ENCODE results near the gene HNRNPH1. TPM values are rescaled to one million over a fixed set of nuclear protein-coding genes. Genes with fewer than 3 reads are reported as not detected.
A peak's percentile ranks its signal among the peaks of the same experiment; 100 is the strongest.

The HNRNPH1 gene
- total and polyA plus RNA-seq, 2 experiments from 2014 or later, result 410 to 715 TPM

GRCh38 chr5:179621551-179622214, 1.8 kb downstream of the HNRNPH1 start (continued):
- TF ChIP-seq CTCF (conservative IDR thresholded peaks at IDR 0.05; ENCODE audit: low read depth in 2 of 2) (no peak), ZNF114 (CRISPR knock-in tag; IDR thresholded peaks at IDR 0.05) (no peak), POLR2AphosphoS5 (IDR thresholded peaks at IDR 0.05; ENCODE audit: low read depth) (no peak; the same call in 1 of the 2 replicates), ETS1 (IDR thresholded peaks at IDR 0.05) (no peak)

- H3K27me3 ChIP-seq (ENCODE audit: insufficient read depth), result no peaks in the 10 kb centered on the region
- H4K20me1 ChIP-seq (replicated peaks; ENCODE audit: insufficient read depth), result peaks cover 64% of the 10 kb centered on the region
- TF ChIP-seq ZNF462 (CRISPR knock-in tag; IDR thresholded peaks at IDR 0.05), result no peak
- TF ChIP-seq REST (IDR thresholded peaks at IDR 0.05; ENCODE audit: unreplicated experiment), result no peak
- no peak for TF ChIP-seq POLR2AphosphoS5 (IDR thresholded peaks at IDR 0.05; ENCODE audit: low read depth)
- TF ChIP-seq STAT1 (IDR thresholded peaks at IDR 0.05; ENCODE audit: unreplicated experiment), result no peak
- no peak for TF ChIP-seq NANOG (IDR thresholded peaks at IDR 0.05; ENCODE audit: borderline replicate concordance)
- no peak for TF ChIP-seq ZNF114 (CRISPR knock-in tag; IDR thresholded peaks at IDR 0.05)
- TF ChIP-seq JUNB (IDR thresholded peaks at IDR 0.05; ENCODE audit: unreplicated experiment), result no peak
- no peak for TF ChIP-seq CREB1 (CRISPR knock-in tag; IDR thresholded peaks at IDR 0.05; ENCODE audit: low read depth)
- no peak for TF ChIP-seq EZH2phosphoT487 (IDR thresholded peaks at IDR 0.05; ENCODE audit: unreplicated experiment)
Observed at GRCh38 chr5:179620703-179621350, 2.6 kb downstream of the HNRNPH1 start.

More at GRCh38 chr5:179620703-179621350, 2.6 kb downstream of the HNRNPH1 start:
- 0 out of 2 replicates have a peak overlapping the region, but pooled peaks have one; percentile 92 for H3K27ac Mint-ChIP-seq
- H3K9me3 Mint-ChIP-seq, result no peaks in the 10 kb centered on the region; the same call in 1 of the 3 replicates
- H3K79me2 ChIP-seq (replicated peaks; ENCODE audit: insufficient read depth), result peaks cover 75% of the 10 kb centered on the region
- H3K4me2 ChIP-seq, result peak overlapping the region; percentile 81
- H3K27me3 Mint-ChIP-seq (ENCODE audit: insufficient read depth, low read depth, poor library complexity), result peaks cover 31% of the 10 kb centered on the region
- no peak for DNase-seq (ENCODE audit: low spot score)
- H3F3A ChIP-seq (replicated peaks; ENCODE audit: low read depth), result peaks cover 58% of the 10 kb centered on the region
- H3K36me3 ChIP-seq (ENCODE audit: insufficient read depth), result peaks cover 67% of the 10 kb centered on the region
- peak overlapping the region; percentile 93 for H3K4me3 ChIP-seq
- peaks cover 60% of the 10 kb centered on the region for H3K4me1 Mint-ChIP-seq
- H3K27ac ChIP-seq (ENCODE audit: low read depth), result peak overlapping the region; percentile 63
- H2AFZ ChIP-seq, result no peak overlapping the region
- H3K4me3 Mint-ChIP-seq, result peak overlapping the region; percentile 100
- H3K9me2 ChIP-seq (ENCODE audit: insufficient read depth), result no peaks in the 10 kb centered on the region
- H3K36me3 Mint-ChIP-seq (ENCODE audit: low read depth), result peaks cover 75% of the 10 kb centered on the region
- H3K4me1 ChIP-seq (ENCODE audit: insufficient read depth), result peaks cover 39% of the 10 kb centered on the region
- ATAC-seq, result no peak

All from GM23338 (cell line).